ENCODE measurements around the gene ELANE.

Gene ELANE

DNA sequence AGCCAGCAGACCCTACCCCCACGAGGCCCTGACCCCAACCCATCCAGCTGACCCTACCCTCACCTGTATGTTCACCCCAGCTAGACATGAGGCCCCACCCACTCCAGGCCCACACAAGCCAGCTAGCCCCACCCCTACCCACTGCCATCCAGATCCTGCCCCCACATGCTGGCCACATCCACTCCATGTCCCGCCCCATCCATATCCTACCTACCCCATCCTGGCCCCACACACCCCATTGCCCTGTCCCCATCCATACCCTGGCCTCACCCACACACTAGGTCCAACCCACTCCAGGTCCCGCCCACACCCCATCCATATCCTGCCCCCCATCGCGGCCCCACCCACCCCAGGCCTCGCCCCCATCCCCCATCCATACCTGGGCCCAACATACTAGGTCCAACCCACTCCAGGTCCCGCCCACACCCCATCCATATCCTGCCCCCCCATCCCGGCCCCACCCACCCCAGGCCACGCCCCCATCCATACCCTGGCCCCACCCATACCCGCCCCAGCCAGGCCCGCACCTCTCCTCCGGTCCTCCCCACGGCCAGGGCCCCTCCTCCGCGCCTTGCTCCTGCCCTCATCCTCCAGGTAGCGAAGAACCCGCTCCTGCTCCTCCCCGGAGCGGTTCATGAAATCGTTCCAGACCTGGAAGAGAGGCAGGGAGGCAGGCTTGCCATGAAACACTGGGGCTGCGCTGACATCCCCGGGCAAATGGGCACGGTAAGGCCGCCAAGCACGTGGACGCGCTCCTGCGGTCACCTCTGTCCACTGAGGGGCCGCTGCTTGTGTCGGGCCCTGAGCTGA is 48.4 kb downstream of the ELANE start:
- DNase-seq = no peak

- DNase-seq = no peak
Observed at GRCh38 chr19:901216-902092, 49.4 kb downstream of the ELANE start.

- DNase-seq = no peak
Observed at GRCh38 chr19:902093-902370, 49.9 kb downstream of the ELANE start.

DNA sequence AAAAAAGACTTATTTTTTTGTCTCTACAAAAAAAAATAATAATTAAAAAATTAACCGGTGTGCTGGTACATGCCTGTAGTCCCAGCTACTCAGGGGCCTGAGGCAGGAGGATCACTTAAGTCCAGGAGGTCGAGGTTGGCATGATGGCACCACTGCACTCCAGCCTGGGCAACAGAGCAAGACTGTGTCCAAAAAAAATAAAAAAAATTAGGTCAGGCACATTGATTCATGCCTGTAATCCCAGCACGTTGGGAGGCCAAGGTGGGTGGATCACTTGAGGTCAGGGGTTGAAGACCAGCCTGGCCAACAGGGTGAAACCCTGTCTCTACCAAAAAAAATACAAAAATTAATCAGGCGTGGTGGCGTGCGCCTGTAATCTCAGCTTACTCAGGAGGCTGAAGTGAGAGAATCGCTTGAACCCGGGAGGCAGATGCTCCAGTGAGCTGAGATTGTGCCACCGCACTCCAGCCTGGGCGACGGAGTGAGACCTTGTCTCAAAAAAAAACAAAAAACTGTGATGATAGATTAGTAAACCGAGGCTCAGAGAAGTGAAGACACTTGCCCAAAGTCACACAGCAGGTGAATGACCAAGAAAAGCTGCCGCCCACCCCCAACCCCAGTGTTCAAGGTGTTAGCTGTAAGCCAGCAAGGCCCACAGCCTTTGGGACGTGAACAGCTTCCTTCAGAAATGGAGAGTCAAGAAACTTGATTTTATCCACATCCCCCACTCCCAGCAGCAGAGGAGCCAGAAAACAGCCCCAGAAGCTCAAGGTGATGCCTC is 50.5 kb downstream of the ELANE start:
- DNase-seq = no peak

GRCh38 chr19:903266-903797 is 51.2 kb downstream of the ELANE start:
- DNase-seq = no peak

DNA sequence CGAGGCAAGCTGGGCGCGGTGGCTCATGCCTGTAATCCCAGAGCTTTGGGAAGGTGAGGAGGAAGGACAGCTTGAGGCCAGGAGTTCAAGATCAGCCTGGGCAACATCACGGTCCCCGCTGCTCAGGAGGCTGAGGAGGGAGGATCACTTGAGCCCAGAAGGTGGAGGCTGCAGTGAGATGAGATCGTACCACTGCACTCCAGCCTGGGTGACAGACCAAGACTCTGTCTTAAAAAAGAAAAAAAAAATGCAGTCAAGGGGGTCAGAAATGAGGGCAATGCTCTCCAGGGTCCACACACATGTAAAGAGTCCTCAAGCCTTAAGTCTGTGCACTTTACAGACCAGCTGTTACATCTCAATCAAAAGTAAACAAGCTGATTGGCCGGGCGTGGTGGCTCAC is 52.4 kb downstream of the ELANE start:
- no peak for DNase-seq

Data from activated CD4-positive, alpha-beta T cell treated with anti-CD3 and anti-CD28 coated beads, Interleukin-2, amount 50 U/mL, for 4 hours (primary cell).